IPS DF 6.9 (cell line): ENCODE measurements around the gene SCN4B.

Experiments used
- DNase-seq: peaks from one replicate; pipeline ENCODE4 v3.0.0-alpha.2; 2013; ENCODE audit warnings: low read depth, low spot score
- H3K27ac ChIP-seq: one replicate; pipeline ENCODE4 v1.5.1; 2013; ENCODE audit warnings: low read length, control low read depth
- H3K27me3 ChIP-seq: 2 replicates; pipeline ENCODE4 v1.6.1; 2013; ENCODE audit warnings: mild to moderate bottlenecking, low read length; ENCODE audit not compliant: control insufficient read depth, insufficient read depth
- H3K36me3 ChIP-seq: 2 replicates; pipeline ENCODE4 v1.6.1; 2013; ENCODE audit warnings: low read length; ENCODE audit not compliant: control insufficient read depth, insufficient read depth
- H3K4me1 ChIP-seq: 2 replicates; pipeline ENCODE4 v1.6.1; 2013; ENCODE audit warnings: low read length; ENCODE audit not compliant: control insufficient read depth, insufficient read depth
- H3K4me3 ChIP-seq: 2 replicates; pipeline ENCODE4 v1.5.1; 2013; ENCODE audit warnings: mild to moderate bottlenecking, low read length
- H3K9me3 ChIP-seq: 2 replicates; pipeline ENCODE4 v1.6.1; 2013; ENCODE audit warnings: low read length, inconsistent platforms; ENCODE audit not compliant: control insufficient read depth, insufficient read depth
- WGBS: extraction: QIAGEN DNeasy Blood & Tissue Kit; methylation state at CpG from one replicate; pipeline ENCODE4 v1.1.7; 2013; ENCODE audit warnings: mixed read lengths, missing lambda C conversion rate; ENCODE audit not compliant: insufficient read length, insufficient coverage; 5-methylcytosine and 5-hydroxymethylcytosine counted together

The SCN4B gene

GRCh38 chr11:118143661-118144185 lies 8.9 kb downstream of the SCN4B start:
- no CpG with 5 or more reads among the region's 12 CpGs for WGBS
- no peak overlapping the region for H3K27ac ChIP-seq
- no peak for DNase-seq
- peaks cover 5% of the 10 kb centered on the region; the same call in 1 of the 2 replicates for H3K27me3 ChIP-seq
- H3K36me3 ChIP-seq = no peaks in the 10 kb centered on the region
- H3K4me1 ChIP-seq = no peaks in the 10 kb centered on the region; the same call in 1 of the 2 replicates
- no peaks in the 10 kb centered on the region for H3K9me3 ChIP-seq
- H3K4me3 ChIP-seq = no peak overlapping the region

- Histone ChIP-seq H3K27me3 (peaks cover 5% of the 10 kb centered on the region; the same call in 1 of the 2 replicates), H3K4me1 (no peaks in the 10 kb centered on the region; the same call in 1 of the 2 replicates), H3K9me3 (no peaks in the 10 kb centered on the region), H3K27ac (no peak overlapping the region), H3K4me3 (no peak overlapping the region), H3K36me3 (no peaks in the 10 kb centered on the region)
- no peak for DNase-seq
- WGBS = no CpG with 5 or more reads among the region's 6 CpGs
Observed at GRCh38 chr11:118142809-118143208, 9.8 kb downstream of the SCN4B start.

GRCh38 chr11:118142081-118142480 lies 10.5 kb downstream of the SCN4B start:
- Histone ChIP-seq H3K4me3 (no peak overlapping the region), H3K4me1 (no peaks in the 10 kb centered on the region; the same call in 1 of the 2 replicates), H3K27ac (no peak overlapping the region), H3K9me3 (no peaks in the 10 kb centered on the region), H3K27me3 (peaks cover 5% of the 10 kb centered on the region; the same call in 1 of the 2 replicates), H3K36me3 (no peaks in the 10 kb centered on the region)
- WGBS = no CpG with 5 or more reads among the region's 2 CpGs
- DNase-seq = no peak

- no peaks in the 10 kb centered on the region for H3K9me3 ChIP-seq
- H3K4me3 ChIP-seq = no peak overlapping the region
- no peak overlapping the region for H3K27ac ChIP-seq
- H3K36me3 ChIP-seq = no peaks in the 10 kb centered on the region
- no peaks in the 10 kb centered on the region; the same call in 1 of the 2 replicates for H3K27me3 ChIP-seq
- no peaks in the 10 kb centered on the region; the same call in 1 of the 2 replicates for H3K4me1 ChIP-seq
- no peak for DNase-seq
- no CpG with 5 or more reads among the region's 1 CpG for WGBS
Observed at GRCh38 chr11:118139578-118139977, 13.0 kb downstream of the SCN4B start.

GRCh38 chr11:118138839-118139420 lies 13.7 kb downstream of the SCN4B start:
- no peaks in the 10 kb centered on the region for H3K9me3 ChIP-seq
- H3K36me3 ChIP-seq = no peaks in the 10 kb centered on the region
- H3K27ac ChIP-seq = no peak overlapping the region
- DNase-seq = no peak
- H3K4me1 ChIP-seq = no peaks in the 10 kb centered on the region; the same call in 1 of the 2 replicates
- no CpG with 5 or more reads among the region's 10 CpGs for WGBS
- no peaks in the 10 kb centered on the region; the same call in 1 of the 2 replicates for H3K27me3 ChIP-seq
- H3K4me3 ChIP-seq = no peak overlapping the region

- Histone ChIP-seq H3K9me3 (no peaks in the 10 kb centered on the region), H3K27ac (no peak overlapping the region), H3K36me3 (no peaks in the 10 kb centered on the region), H3K27me3 (no peaks in the 10 kb centered on the region), H3K4me3 (no peak overlapping the region), H3K4me1 (no peaks in the 10 kb centered on the region; the same call in 1 of the 2 replicates)
- no CpG with 5 or more reads among the region's 10 CpGs for WGBS
- no peak for DNase-seq
Observed at GRCh38 chr11:118136801-118137200, 15.8 kb downstream of the SCN4B start.

GRCh38 chr11:118136341-118136740 lies 16.3 kb downstream of the SCN4B start:
- WGBS = no CpG with 5 or more reads among the region's 2 CpGs
- Histone ChIP-seq H3K4me3 (no peak overlapping the region), H3K9me3 (no peaks in the 10 kb centered on the region), H3K36me3 (no peaks in the 10 kb centered on the region), H3K27me3 (no peaks in the 10 kb centered on the region), H3K27ac (no peak overlapping the region), H3K4me1 (no peaks in the 10 kb centered on the region; the same call in 1 of the 2 replicates)
- no peak for DNase-seq

- no peak overlapping the region for H3K27ac ChIP-seq
- no peaks in the 10 kb centered on the region for H3K36me3 ChIP-seq
- no peak overlapping the region for H3K4me3 ChIP-seq
- no peaks in the 10 kb centered on the region; the same call in 1 of the 2 replicates for H3K4me1 ChIP-seq
- no peaks in the 10 kb centered on the region for H3K27me3 ChIP-seq
- no CpG with 5 or more reads among the region's 5 CpGs for WGBS
- no peak for DNase-seq
- H3K9me3 ChIP-seq = no peaks in the 10 kb centered on the region
Observed at GRCh38 chr11:118135796-118136165, 16.8 kb downstream of the SCN4B start.

GRCh38 chr11:118135051-118135795 lies 17.4 kb downstream of the SCN4B start:
- Histone ChIP-seq H3K27me3 (no peaks in the 10 kb centered on the region), H3K4me3 (no peak overlapping the region), H3K36me3 (no peaks in the 10 kb centered on the region), H3K9me3 (no peaks in the 10 kb centered on the region), H3K4me1 (no peaks in the 10 kb centered on the region; the same call in 1 of the 2 replicates), H3K27ac (no peak overlapping the region)
- no peak for DNase-seq
- no CpG with 5 or more reads among the region's 7 CpGs for WGBS

- H3K9me3 ChIP-seq = no peaks in the 10 kb centered on the region
- H3K27me3 ChIP-seq = no peaks in the 10 kb centered on the region
- DNase-seq = no peak
- H3K4me1 ChIP-seq = no peaks in the 10 kb centered on the region; the same call in 1 of the 2 replicates
- H3K36me3 ChIP-seq = no peaks in the 10 kb centered on the region
- H3K4me3 ChIP-seq = no peak overlapping the region
- no CpG with 5 or more reads among the region's 10 CpGs for WGBS
- no peak overlapping the region for H3K27ac ChIP-seq
Observed at GRCh38 chr11:118133816-118134215, 18.8 kb downstream of the SCN4B start.
